ENCODE results near the gene PPP2R2C. TPM values are rescaled to one million over a fixed set of nuclear protein-coding genes. Genes with fewer than 3 reads are reported as not detected.

PPP2R2C gene
- total RNA-seq, 1 donor from 2014 or later: not detected

- no peaks in the 10 kb centered on the region for H3K36me3 ChIP-seq (ENCODE audit: control insufficient read depth in 3 of 3, insufficient read depth in 3 of 3, low read length in 3 of 3)
- no peak overlapping the region for H3K9ac ChIP-seq (ENCODE audit: low read depth in 1 of 3, low read length in 3 of 3)
- peaks cover 0 to 4% (median 3%) of the 10 kb centered on the region in 3 donors for H3K9me3 ChIP-seq (ENCODE audit: control insufficient read depth in 3 of 3, low read length in 3 of 3)
- H3K27ac ChIP-seq (ENCODE audit: low read depth, low read length): no peak overlapping the region
- peaks cover 0 to 4% (median 0%) of the 10 kb centered on the region in 3 donors for H3K4me1 ChIP-seq (ENCODE audit: control insufficient read depth in 3 of 3, insufficient read depth in 3 of 3, low read length in 3 of 3)
- H3K27me3 ChIP-seq (ENCODE audit: control insufficient read depth in 3 of 3, insufficient read depth in 3 of 3, low read length in 3 of 3): peaks cover 40 to 70% (median 46%) of the 10 kb centered on the region in 3 donors
- H3K4me3 ChIP-seq (ENCODE audit: low read length in 3 of 3): no peak overlapping the region
These were observed 134.1 kb downstream of the PPP2R2C start for GRCh38 chr4:6338175-6338950.

GRCh38 chr4:6337331-6337935, 135.0 kb downstream of the PPP2R2C start:
- Histone ChIP-seq H3K36me3 (ENCODE audit: control insufficient read depth in 3 of 3, insufficient read depth in 3 of 3, low read length in 3 of 3) (no peaks in the 10 kb centered on the region), H3K4me1 (ENCODE audit: control insufficient read depth in 3 of 3, insufficient read depth in 3 of 3, low read length in 3 of 3) (peaks cover 0 to 2% (median 0%) of the 10 kb centered on the region in 3 donors), H3K9me3 (ENCODE audit: control insufficient read depth in 3 of 3, low read length in 3 of 3) (peaks cover 0 to 4% (median 3%) of the 10 kb centered on the region in 3 donors), H3K27me3 (ENCODE audit: control insufficient read depth in 3 of 3, insufficient read depth in 3 of 3, low read length in 3 of 3) (peaks cover 40 to 68% (median 46%) of the 10 kb centered on the region in 3 donors), H3K4me3 (ENCODE audit: low read length in 3 of 3) (no peak overlapping the region), H3K27ac (ENCODE audit: low read depth, low read length) (no peak overlapping the region), H3K9ac (ENCODE audit: low read depth in 1 of 3, low read length in 3 of 3) (no peak overlapping the region)

GRCh38 chr4:6336166-6336565, 136.2 kb downstream of the PPP2R2C start:
- H3K9ac ChIP-seq (ENCODE audit: low read depth in 1 of 3, low read length in 3 of 3): no peak overlapping the region
- no peak overlapping the region for H3K27ac ChIP-seq (ENCODE audit: low read depth, low read length)
- no peaks in the 10 kb centered on the region for H3K36me3 ChIP-seq (ENCODE audit: control insufficient read depth in 3 of 3, insufficient read depth in 3 of 3, low read length in 3 of 3)
- H3K4me1 ChIP-seq (ENCODE audit: control insufficient read depth in 3 of 3, insufficient read depth in 3 of 3, low read length in 3 of 3): no peaks in the 10 kb centered on the region
- H3K4me3 ChIP-seq (ENCODE audit: low read length in 3 of 3): no peak overlapping the region
- peaks cover 40 to 67% (median 44%) of the 10 kb centered on the region in 3 donors for H3K27me3 ChIP-seq (ENCODE audit: control insufficient read depth in 3 of 3, insufficient read depth in 3 of 3, low read length in 3 of 3)
- H3K9me3 ChIP-seq (ENCODE audit: control insufficient read depth in 3 of 3, low read length in 3 of 3): peaks cover 0 to 4% (median 3%) of the 10 kb centered on the region in 3 donors

GRCh38 chr4:6335040-6335590, 137.3 kb downstream of the PPP2R2C start:
- Histone ChIP-seq H3K9me3 (ENCODE audit: control insufficient read depth in 3 of 3, low read length in 3 of 3) (peaks cover 0 to 4% (median 3%) of the 10 kb centered on the region in 3 donors), H3K27ac (ENCODE audit: low read depth, low read length) (no peak overlapping the region), H3K27me3 (ENCODE audit: control insufficient read depth in 3 of 3, insufficient read depth in 3 of 3, low read length in 3 of 3) (peaks cover 36 to 62% (median 43%) of the 10 kb centered on the region in 3 donors), H3K36me3 (ENCODE audit: control insufficient read depth in 3 of 3, insufficient read depth in 3 of 3, low read length in 3 of 3) (no peaks in the 10 kb centered on the region), H3K4me3 (ENCODE audit: low read length in 3 of 3) (no peak overlapping the region), H3K4me1 (ENCODE audit: control insufficient read depth in 3 of 3, insufficient read depth in 3 of 3, low read length in 3 of 3) (no peaks in the 10 kb centered on the region), H3K9ac (ENCODE audit: low read depth in 1 of 3, low read length in 3 of 3) (no peak overlapping the region)

- Histone ChIP-seq H3K36me3 (ENCODE audit: control insufficient read depth in 3 of 3, insufficient read depth in 3 of 3, low read length in 3 of 3) (no peaks in the 10 kb centered on the region), H3K4me1 (ENCODE audit: control insufficient read depth in 3 of 3, insufficient read depth in 3 of 3, low read length in 3 of 3) (no peaks in the 10 kb centered on the region), H3K27me3 (ENCODE audit: control insufficient read depth in 3 of 3, insufficient read depth in 3 of 3, low read length in 3 of 3) (peaks cover 28 to 61% (median 39%) of the 10 kb centered on the region in 3 donors)
These were observed 138.1 kb downstream of the PPP2R2C start for GRCh38 chr4:6334203-6334887.

GRCh38 chr4:6333301-6334202, 138.9 kb downstream of the PPP2R2C start:
- Histone ChIP-seq H3K36me3 (ENCODE audit: control insufficient read depth in 3 of 3, insufficient read depth in 3 of 3, low read length in 3 of 3) (no peaks in the 10 kb centered on the region), H3K27ac (ENCODE audit: low read depth, low read length) (no peak overlapping the region), H3K27me3 (ENCODE audit: control insufficient read depth in 3 of 3, insufficient read depth in 3 of 3, low read length in 3 of 3) (peaks cover 24 to 61% (median 37%) of the 10 kb centered on the region in 3 donors), H3K4me1 (ENCODE audit: control insufficient read depth in 3 of 3, insufficient read depth in 3 of 3, low read length in 3 of 3) (no peaks in the 10 kb centered on the region), H3K9ac (ENCODE audit: low read depth in 1 of 3, low read length in 3 of 3) (no peak overlapping the region), H3K4me3 (ENCODE audit: low read length in 3 of 3) (no peak overlapping the region), H3K9me3 (ENCODE audit: control insufficient read depth in 3 of 3, low read length in 3 of 3) (peaks cover 0 to 4% (median 3%) of the 10 kb centered on the region in 3 donors)

More at GRCh38 chr4:6334203-6334887, 138.1 kb downstream of the PPP2R2C start:
- peaks cover 0 to 4% (median 3%) of the 10 kb centered on the region in 3 donors for H3K9me3 ChIP-seq (ENCODE audit: control insufficient read depth in 3 of 3, low read length in 3 of 3)
- no peak overlapping the region for H3K4me3 ChIP-seq (ENCODE audit: low read length in 3 of 3)
- H3K9ac ChIP-seq (ENCODE audit: low read depth in 1 of 3, low read length in 3 of 3): no peak overlapping the region
- no peak overlapping the region for H3K27ac ChIP-seq (ENCODE audit: low read depth, low read length)

- Histone ChIP-seq H3K27me3 (ENCODE audit: control insufficient read depth in 3 of 3, insufficient read depth in 3 of 3, low read length in 3 of 3) (peaks cover 24 to 62% (median 38%) of the 10 kb centered on the region in 3 donors), H3K9ac (ENCODE audit: low read depth in 1 of 3, low read length in 3 of 3) (no peak overlapping the region), H3K9me3 (ENCODE audit: control insufficient read depth in 3 of 3, low read length in 3 of 3) (peaks cover 0 to 4% (median 3%) of the 10 kb centered on the region in 3 donors), H3K27ac (ENCODE audit: low read depth, low read length) (no peak overlapping the region), H3K36me3 (ENCODE audit: control insufficient read depth in 3 of 3, insufficient read depth in 3 of 3, low read length in 3 of 3) (no peaks in the 10 kb centered on the region), H3K4me1 (ENCODE audit: control insufficient read depth in 3 of 3, insufficient read depth in 3 of 3, low read length in 3 of 3) (no peaks in the 10 kb centered on the region), H3K4me3 (ENCODE audit: low read length in 3 of 3) (no peak overlapping the region)
These were observed 139.8 kb downstream of the PPP2R2C start for GRCh38 chr4:6332669-6333050.

- Histone ChIP-seq H3K9ac (ENCODE audit: low read depth in 1 of 3, low read length in 3 of 3) (no peak overlapping the region), H3K27ac (ENCODE audit: low read depth, low read length) (no peak overlapping the region), H3K4me1 (ENCODE audit: control insufficient read depth in 3 of 3, insufficient read depth in 3 of 3, low read length in 3 of 3) (no peaks in the 10 kb centered on the region), H3K9me3 (ENCODE audit: control insufficient read depth in 3 of 3, low read length in 3 of 3) (peaks cover 0 to 4% (median 3%) of the 10 kb centered on the region in 3 donors), H3K36me3 (ENCODE audit: control insufficient read depth in 3 of 3, insufficient read depth in 3 of 3, low read length in 3 of 3) (no peaks in the 10 kb centered on the region), H3K27me3 (ENCODE audit: control insufficient read depth in 3 of 3, insufficient read depth in 3 of 3, low read length in 3 of 3) (peaks cover 24 to 61% (median 33%) of the 10 kb centered on the region in 3 donors), H3K4me3 (ENCODE audit: low read length in 3 of 3) (no peak overlapping the region)
These were observed 140.3 kb downstream of the PPP2R2C start for GRCh38 chr4:6332042-6332668.

- H3K36me3 ChIP-seq (ENCODE audit: control insufficient read depth in 3 of 3, insufficient read depth in 3 of 3, low read length in 3 of 3): no peaks in the 10 kb centered on the region
- H3K9me3 ChIP-seq (ENCODE audit: control insufficient read depth in 3 of 3, low read length in 3 of 3): peaks cover 0 to 4% (median 3%) of the 10 kb centered on the region in 3 donors
- H3K27ac ChIP-seq (ENCODE audit: low read depth, low read length): no peak overlapping the region
- H3K27me3 ChIP-seq (ENCODE audit: control insufficient read depth in 3 of 3, insufficient read depth in 3 of 3, low read length in 3 of 3): peaks cover 26 to 62% (median 31%) of the 10 kb centered on the region in 3 donors
- no peak overlapping the region for H3K4me3 ChIP-seq (ENCODE audit: low read length in 3 of 3)
- no peaks in the 10 kb centered on the region for H3K4me1 ChIP-seq (ENCODE audit: control insufficient read depth in 3 of 3, insufficient read depth in 3 of 3, low read length in 3 of 3)
- no peak overlapping the region for H3K9ac ChIP-seq (ENCODE audit: low read depth in 1 of 3, low read length in 3 of 3)
These were observed 140.9 kb downstream of the PPP2R2C start for GRCh38 chr4:6331468-6331867.

All from skeletal muscle tissue (tissue), 4 donors.